Thyroid gland (tissue), 4 donors: ENCODE results near the gene NGB. TPM values are rescaled to one million over a fixed set of nuclear protein-coding genes. Genes with fewer than 3 reads are reported as not detected.

Experiments
- DNase-seq, 2 donors: peaks; one replicate each; pipeline ENCODE4 v3.0.0-alpha.2; 2019
- H3K27ac ChIP-seq, 3 donors: fragments of 200-600 bp; sonication (generic); 1 replicate in 2 of 3; 2 replicates in 1 of 3; pipeline ENCODE4 v1.5.1; 2016 to 2019; ENCODE audit warnings: mild to moderate bottlenecking in 1 of 3, moderate library complexity in 1 of 3
- H3K27me3 ChIP-seq: fragments of 200-600 bp; sonication (generic); one replicate; pipeline ENCODE4 v1.5.1; 2019
- H3K36me3 ChIP-seq, 2 donors: fragments of 200-600 bp; sonication (generic); one replicate each; pipeline ENCODE4 v1.5.1; 2016 to 2019
- H3K4me1 ChIP-seq, 2 donors: fragments of 200-600 bp; sonication (generic); one replicate each; pipeline ENCODE4 v1.5.1; 2017 to 2019
- H3K4me3 ChIP-seq, 3 donors: fragments of 200-600 bp; sonication (generic); replicated peaks in 1 of 3; 1 replicate in 2 of 3; 2 replicates in 1 of 3; pipeline ENCODE4 v1.5.1; 2016; ENCODE audit warnings: mild to moderate bottlenecking in 1 of 3
- H3K9me3 ChIP-seq: fragments of 200-600 bp; sonication (generic); one replicate; pipeline ENCODE4 v1.5.1; 2017
- CTCF ChIP-seq, 6 experiments: fragments of 200-600 bp in 3 of 6; fragments of 450-650 bp in 3 of 6; sonication (generic) in 3 of 6; IDR thresholded peaks; one replicate each; pipeline ENCODE4 v1.5.1; 2016 to 2019; ENCODE audit warnings: antibody characterized with exemption in 6 of 6, mild to moderate bottlenecking in 2 of 6, inconsistent platforms in 1 of 6, moderate library complexity in 1 of 6
- POLR2A ChIP-seq, 2 donors: fragments of 450-650 bp; IDR thresholded peaks; one replicate each; pipeline ENCODE4 v1.6.1; 2017; ENCODE audit warnings: antibody characterized with exemption in 2 of 2, mild to moderate bottlenecking in 2 of 2, moderate library complexity in 1 of 2
- WGBS, 2 donors: methylation state at CpG; one replicate each; pipeline ENCODE4 v1.1.5; 2017; 5-methylcytosine and 5-hydroxymethylcytosine counted together
- intact Hi-C: fragments of 100-400 bp; cut with DNase I; formaldehyde crosslinking; loops from one replicate; pipeline ENCODE4 v1.15.1; 2023
- total RNA-seq, 4 donors: library from RNA; depleted of rRNA; stranded (reverse); fragments of >200 nt; gene quantifications; one replicate each; pipeline ENCODE4 v1.2.3, GENCODE V29; 2016

NGB gene
- total RNA-seq, 4 donors from 2014 or later, result not detected

- WGBS, 2 donors, result 96 to 99% methylated on average over 2 of the region's 2 CpGs
- H3K27me3 ChIP-seq, result no peaks in the 10 kb centered on the region
Measured at GRCh38 chr14:77311217-77311616, 40.2 kb upstream of the NGB start.

DNA sequence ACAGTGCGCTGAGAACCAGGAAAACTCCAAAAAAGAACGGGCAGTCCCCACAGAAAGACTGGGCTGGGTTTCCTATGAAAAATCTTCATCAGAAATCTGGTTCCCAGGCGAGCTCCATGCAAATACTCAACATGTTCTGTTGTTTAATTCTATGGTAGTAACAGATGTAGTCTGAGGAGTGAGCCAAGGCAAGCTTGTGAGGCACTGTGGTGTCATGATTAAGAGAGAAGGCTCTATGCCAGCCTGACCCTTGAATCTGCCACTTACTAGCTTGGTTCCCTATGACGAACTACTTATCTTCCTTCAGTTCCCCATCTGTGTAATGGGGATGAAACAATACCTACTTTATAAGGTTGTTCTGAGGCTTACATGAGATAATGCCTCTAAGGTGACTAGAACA, 39.0 kb upstream of the NGB start:
- H3K9me3 ChIP-seq, result no peaks in the 10 kb centered on the region
- H3K27me3 ChIP-seq, result no peaks in the 10 kb centered on the region
- TF ChIP-seq CTCF (IDR thresholded peaks at IDR 0.05) (no peak), POLR2A (IDR thresholded peaks at IDR 0.05) (no peak)
- H3K27ac ChIP-seq, result no peak overlapping the region
- DNase-seq, result no peak
- H3K4me3 ChIP-seq, result no peak overlapping the region
- intact Hi-C loops, result loop anchor here (10.0 kb wide), 1 partner anchor 155 kb away; no protein-coding TSS in a partner anchor
- 85 to 87% methylated on average over 4 of the region's 4 CpGs for WGBS, 2 donors
- peaks cover 0 to 10% of the 10 kb centered on the region in 2 donors for H3K36me3 ChIP-seq
- H3K4me1 ChIP-seq, result peaks cover 17 to 24% of the 10 kb centered on the region in 2 donors

More at GRCh38 chr14:77311217-77311616, 40.2 kb upstream of the NGB start:
- peaks cover 0 to 2% of the 10 kb centered on the region in 2 donors for H3K36me3 ChIP-seq
- H3K4me1 ChIP-seq, result peaks cover 17 to 27% of the 10 kb centered on the region in 2 donors
- intact Hi-C loops, result loop anchor here (10.0 kb wide), 1 partner anchor 156 kb away; no protein-coding TSS in a partner anchor
- no peak for DNase-seq
- TF ChIP-seq POLR2A (IDR thresholded peaks at IDR 0.05), result no peak
- TF ChIP-seq CTCF (IDR thresholded peaks at IDR 0.05), result no peak
- H3K9me3 ChIP-seq, result no peaks in the 10 kb centered on the region
- no peak overlapping the region for H3K4me3 ChIP-seq
- no peak overlapping the region for H3K27ac ChIP-seq

GRCh38 chr14:77309131-77309530, 38.1 kb upstream of the NGB start:
- Histone ChIP-seq H3K4me1 (peaks cover 14 to 16% of the 10 kb centered on the region in 2 donors), H3K4me3 (no peak overlapping the region), H3K9me3 (no peaks in the 10 kb centered on the region), H3K36me3 (peaks cover 0 to 15% of the 10 kb centered on the region in 2 donors), H3K27me3 (no peaks in the 10 kb centered on the region), H3K27ac (no peak overlapping the region)
- TF ChIP-seq POLR2A (IDR thresholded peaks at IDR 0.05) (no peak), CTCF (IDR thresholded peaks at IDR 0.05) (no peak)
- intact Hi-C loops, result no loop called here
- no peak for DNase-seq
- 85 to 87% methylated on average over 4 of the region's 4 CpGs for whole genome bisulfite sequencing, 2 donors

DNA sequence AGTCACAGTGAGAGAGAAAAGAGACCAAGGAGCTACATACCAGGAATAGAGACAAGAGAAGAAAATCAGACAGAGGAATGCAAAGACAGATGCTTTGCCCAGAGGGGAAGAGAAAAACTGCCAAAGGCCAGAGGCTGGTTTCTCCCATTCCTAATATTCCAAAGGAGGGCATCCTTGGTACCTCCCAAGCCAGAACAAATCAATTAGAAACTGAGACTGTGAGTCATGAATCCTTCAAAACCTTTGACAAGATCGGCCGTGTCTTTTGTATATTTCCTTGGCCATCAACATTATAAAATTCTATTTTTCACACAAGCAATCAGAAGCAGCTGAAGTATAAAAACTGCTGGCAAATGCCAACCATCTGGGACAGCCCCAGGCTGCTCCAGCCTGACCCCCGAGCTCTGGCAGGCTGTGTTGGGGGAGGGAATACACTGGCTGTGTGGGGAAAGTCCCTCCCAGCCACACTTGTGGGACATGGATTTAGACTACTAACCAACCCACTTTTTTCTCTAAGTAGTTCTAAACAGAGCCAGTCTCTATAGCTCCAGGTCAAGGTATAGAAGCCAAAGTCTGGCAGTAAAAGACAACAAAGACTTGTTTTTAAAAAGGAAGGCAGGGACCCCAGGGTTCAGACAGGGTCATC, 36.0 kb upstream of the NGB start:
- Histone ChIP-seq H3K27ac (no peak overlapping the region), H3K4me1 (no peaks in the 10 kb centered on the region), H3K36me3 (peaks cover 0 to 15% of the 10 kb centered on the region in 2 donors), H3K4me3 (no peak overlapping the region), H3K27me3 (no peaks in the 10 kb centered on the region), H3K9me3 (no peaks in the 10 kb centered on the region)
- 61 to 72% methylated on average over 3 of the region's 3 CpGs for WGBS, 2 donors
- intact Hi-C loops, result no loop called here
- DNase-seq, result no peak
- TF ChIP-seq CTCF (IDR thresholded peaks at IDR 0.05), result no peak
- TF ChIP-seq POLR2A (IDR thresholded peaks at IDR 0.05), result no peak

GRCh38 chr14:77306416-77306815, 35.4 kb upstream of the NGB start:
- no peaks in the 10 kb centered on the region for H3K4me1 ChIP-seq
- WGBS, 2 donors, result 69 to 74% methylated on average over 3 of the region's 3 CpGs
- no peak overlapping the region for H3K4me3 ChIP-seq
- H3K27me3 ChIP-seq, result no peaks in the 10 kb centered on the region
- no peak for DNase-seq
- no peaks in the 10 kb centered on the region for H3K9me3 ChIP-seq
- no peak overlapping the region for H3K27ac ChIP-seq
- intact Hi-C loops, result no loop called here
- H3K36me3 ChIP-seq, result peaks cover 0 to 15% of the 10 kb centered on the region in 2 donors
- TF ChIP-seq CTCF (IDR thresholded peaks at IDR 0.05) (no peak), POLR2A (IDR thresholded peaks at IDR 0.05) (no peak)
